ENCODE results near the gene DLGAP1. TPM values are rescaled to one million over a fixed set of nuclear protein-coding genes. Genes with fewer than 3 reads are reported as not detected.
"Not testable (repeated sequence)": the region's sequence is repeated elsewhere in the genome, so short reads cannot be mapped to it uniquely, and the experiment has no call there.

Gene DLGAP1
- total and polyA plus RNA-seq, 4 donors: 0.75 to 6.6 (median 3.6) TPM

DNA sequence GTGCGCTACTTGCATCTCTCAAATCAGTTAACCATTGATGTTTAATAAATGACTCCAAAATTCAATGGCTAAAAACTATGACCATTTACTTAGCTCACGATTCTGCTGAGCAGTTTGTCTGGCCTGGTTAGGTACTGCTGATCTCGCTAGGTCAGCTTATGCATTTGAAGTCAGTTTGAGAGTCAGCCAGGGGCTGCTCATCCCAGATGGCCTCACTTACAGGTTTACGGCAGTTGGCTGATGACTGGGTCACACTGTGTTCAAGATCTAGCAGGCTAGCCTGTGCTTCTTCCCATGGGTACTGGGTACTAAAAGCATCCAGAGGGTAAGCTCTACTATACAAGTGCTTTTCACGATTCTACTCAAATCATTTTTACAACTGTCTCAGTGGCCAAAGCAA, 122.1 kb downstream of the DLGAP1 start:
- H3K36me3 ChIP-seq (ENCODE audit: control insufficient read depth in 1 of 2, insufficient read depth in 2 of 2, low read length in 1 of 2): no peaks in the 10 kb centered on the region
- no peaks in the 10 kb centered on the region for H3K27me3 ChIP-seq (ENCODE audit: control insufficient read depth in 1 of 2, insufficient read depth in 2 of 2, low read length in 1 of 2)
- H3K9me3 ChIP-seq (ENCODE audit: control insufficient read depth, low read length): no peaks in the 10 kb centered on the region
- H3K4me1 ChIP-seq (ENCODE audit: control insufficient read depth in 1 of 2, insufficient read depth in 2 of 2, low read length in 2 of 2): no peaks in the 10 kb centered on the region
- intact Hi-C loops (cut with DNase I): no loop called here
- H3K27ac ChIP-seq (ENCODE audit: low read depth in 1 of 2, low read length in 2 of 2): no peak overlapping the region
- H3K4me3 ChIP-seq (ENCODE audit: low read length in 2 of 2): no peak overlapping the region
- DNase-seq (no peak), ATAC-seq (ENCODE audit: low FRiP score) (no peak)
- WGBS, 2 donors: 91 to 93% methylated on average over 5 of the region's 5 CpGs

DNA sequence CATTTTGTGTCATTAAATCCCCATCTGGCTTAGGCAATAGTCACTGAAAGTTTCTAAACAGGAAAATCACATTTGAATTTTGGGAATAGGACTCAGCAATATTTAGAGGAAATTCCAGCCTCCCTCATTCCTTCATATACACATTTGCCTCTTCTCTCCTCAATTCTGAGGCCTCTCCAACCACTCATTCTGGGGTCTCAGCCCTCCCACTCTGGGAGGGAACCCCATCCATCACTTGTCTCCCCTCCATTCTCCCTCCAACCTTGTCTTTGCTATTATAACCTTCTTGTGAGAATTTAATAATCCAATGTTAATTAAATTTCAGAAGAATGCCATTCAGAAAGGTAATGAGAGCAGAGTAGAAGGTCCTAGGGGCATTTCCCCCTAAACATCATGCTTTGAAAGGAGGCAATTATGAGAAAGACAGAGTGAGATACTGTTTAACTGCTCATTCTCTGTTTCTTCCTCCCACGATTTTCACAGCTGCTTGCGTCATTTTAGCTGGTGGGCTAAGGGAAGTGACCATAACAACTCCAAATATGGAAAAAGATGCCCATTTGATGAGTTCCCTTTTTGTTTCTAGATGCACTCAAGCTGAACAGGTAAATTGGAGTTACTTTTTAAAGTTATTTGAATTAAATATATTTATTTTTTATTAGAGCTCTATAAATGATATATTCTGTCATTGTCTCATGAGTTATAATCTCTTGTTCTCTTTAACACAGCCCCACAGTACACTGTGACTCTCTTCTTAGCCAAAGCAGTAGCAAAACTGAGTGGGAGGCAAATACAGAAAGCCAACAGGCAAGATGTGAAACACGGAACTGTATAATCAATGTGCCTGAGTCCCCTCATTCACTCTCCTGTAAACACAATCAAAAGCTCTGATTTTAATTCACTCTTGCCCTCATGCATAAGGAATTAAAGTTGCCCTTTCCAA, 135.1 kb downstream of the DLGAP1 start:
- no peak overlapping the region for H3K4me3 ChIP-seq (ENCODE audit: low read length in 2 of 2)
- 61 to 71% methylated on average over 3 of the region's 3 CpGs for WGBS, 2 donors
- intact Hi-C loops (cut with DNase I): no loop called here
- ATAC-seq (ENCODE audit: low FRiP score) (no peak), DNase-seq (no peak)
- no peak overlapping the region for H3K27ac ChIP-seq (ENCODE audit: low read depth in 1 of 2, low read length in 2 of 2)
- H3K4me1 ChIP-seq (ENCODE audit: control insufficient read depth in 1 of 2, insufficient read depth in 2 of 2, low read length in 2 of 2): no peaks in the 10 kb centered on the region
- H3K36me3 ChIP-seq (ENCODE audit: control insufficient read depth in 1 of 2, insufficient read depth in 2 of 2, low read length in 1 of 2): no peaks in the 10 kb centered on the region
- H3K27me3 ChIP-seq (ENCODE audit: control insufficient read depth in 1 of 2, insufficient read depth in 2 of 2, low read length in 1 of 2): no peaks in the 10 kb centered on the region
- no peaks in the 10 kb centered on the region for H3K9me3 ChIP-seq (ENCODE audit: control insufficient read depth, low read length)

DNA sequence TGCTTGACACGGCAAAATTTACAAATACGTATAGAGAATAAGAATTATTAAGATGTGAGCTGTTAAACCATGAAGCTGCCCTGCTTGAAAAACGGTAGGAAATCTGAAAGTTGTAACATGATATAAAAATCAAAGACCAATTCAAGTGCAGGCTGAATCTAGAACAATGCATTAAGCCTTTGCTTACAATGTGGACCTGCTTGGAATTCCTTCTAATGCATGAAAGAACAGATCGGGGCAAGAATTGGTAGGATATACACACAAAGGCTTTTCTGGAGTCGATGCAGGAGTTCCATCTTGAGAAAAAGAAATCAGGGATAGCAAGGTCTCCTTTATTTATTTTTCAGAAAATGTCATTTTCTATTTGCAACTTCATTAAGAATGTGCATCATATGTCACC, 136.8 kb downstream of the DLGAP1 start:
- intact Hi-C loops (cut with DNase I): no loop called here

DNA sequence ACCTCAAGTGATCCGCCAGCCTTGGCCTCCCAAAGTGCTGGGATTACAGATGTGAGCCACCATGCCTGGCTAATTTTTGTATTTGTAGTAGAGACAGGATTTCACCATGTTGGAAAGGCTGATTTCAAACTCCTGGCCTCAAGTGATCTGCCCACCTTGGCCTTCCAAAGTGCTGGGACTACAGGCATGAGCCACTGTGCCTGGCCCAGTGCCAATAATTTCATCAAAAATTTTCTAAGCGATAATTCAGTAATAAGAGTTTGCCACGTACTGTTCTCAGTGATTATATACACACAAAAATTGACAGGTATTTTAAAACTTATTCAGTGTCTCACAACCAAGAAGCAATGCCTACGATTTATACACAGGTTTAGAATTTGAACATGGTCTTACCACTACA, 143.2 kb downstream of the DLGAP1 start:
- not testable (repeated sequence) for H3K36me3 ChIP-seq (ENCODE audit: control insufficient read depth in 1 of 2, insufficient read depth in 2 of 2, low read length in 1 of 2); ATAC-seq (ENCODE audit: low FRiP score)
- 96 to 97% methylated on average over 4 of the region's 4 CpGs for WGBS, 2 donors

More for the DNA sequence above, 136.8 kb downstream of the DLGAP1 start:
- Histone ChIP-seq H3K4me1 (ENCODE audit: control insufficient read depth in 1 of 2, insufficient read depth in 2 of 2, low read length in 2 of 2) (no peaks in the 10 kb centered on the region), H3K9me3 (ENCODE audit: control insufficient read depth, low read length) (no peaks in the 10 kb centered on the region), H3K4me3 (ENCODE audit: low read length in 2 of 2) (no peak overlapping the region), H3K27me3 (ENCODE audit: control insufficient read depth in 1 of 2, insufficient read depth in 2 of 2, low read length in 1 of 2) (no peaks in the 10 kb centered on the region), H3K36me3 (ENCODE audit: control insufficient read depth in 1 of 2, insufficient read depth in 2 of 2, low read length in 1 of 2) (no peaks in the 10 kb centered on the region), H3K27ac (ENCODE audit: low read depth in 1 of 2, low read length in 2 of 2) (no peak overlapping the region)
- DNase-seq: no peak
- WGBS, 2 donors: 39 to 56% methylated on average over 5 of the region's 5 CpGs
- ATAC-seq (ENCODE audit: low FRiP score): no peak

DNA sequence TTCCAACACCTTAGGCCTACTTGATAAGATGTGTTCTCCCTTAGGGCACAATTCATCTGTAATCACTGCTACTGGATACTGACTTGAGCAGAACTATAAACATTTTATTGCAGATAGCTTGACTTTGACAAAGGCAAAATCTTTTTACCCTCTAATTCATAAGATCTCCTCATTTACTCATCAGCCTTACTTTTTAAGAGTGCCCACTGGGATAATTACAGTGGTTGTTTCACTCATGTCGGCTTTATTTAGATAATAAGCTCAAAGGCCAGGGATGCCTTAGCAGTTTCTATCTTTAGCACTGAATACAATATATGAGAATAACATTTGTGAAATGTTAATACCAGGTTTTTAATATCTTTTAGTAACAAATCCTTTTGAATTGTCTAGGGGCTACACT, 144.0 kb downstream of the DLGAP1 start:
- no peak for ATAC-seq (ENCODE audit: low FRiP score)
- DNase-seq: no peak
- no peaks in the 10 kb centered on the region for H3K36me3 ChIP-seq (ENCODE audit: control insufficient read depth in 1 of 2, insufficient read depth in 2 of 2, low read length in 1 of 2)
- H3K4me1 ChIP-seq (ENCODE audit: control insufficient read depth in 1 of 2, insufficient read depth in 2 of 2, low read length in 2 of 2): no peaks in the 10 kb centered on the region
- no peak overlapping the region for H3K4me3 ChIP-seq (ENCODE audit: low read length in 2 of 2)
- intact Hi-C loops (cut with DNase I): no loop called here
- H3K27me3 ChIP-seq (ENCODE audit: control insufficient read depth in 1 of 2, insufficient read depth in 2 of 2, low read length in 1 of 2): no peaks in the 10 kb centered on the region
- no peaks in the 10 kb centered on the region for H3K9me3 ChIP-seq (ENCODE audit: control insufficient read depth, low read length)
- 75 to 85% methylated on average over 1 of the region's 1 CpG for WGBS, 2 donors
- no peak overlapping the region for H3K27ac ChIP-seq (ENCODE audit: low read depth in 1 of 2, low read length in 2 of 2)

More for the DNA sequence above, 143.2 kb downstream of the DLGAP1 start:
- H3K27me3 ChIP-seq (ENCODE audit: control insufficient read depth in 1 of 2, insufficient read depth in 2 of 2, low read length in 1 of 2); H3K4me1 ChIP-seq (ENCODE audit: control insufficient read depth in 1 of 2, insufficient read depth in 2 of 2, low read length in 2 of 2); intact Hi-C loops (cut with DNase I); H3K9me3 ChIP-seq (ENCODE audit: control insufficient read depth, low read length); H3K4me3 ChIP-seq (ENCODE audit: low read length in 2 of 2); H3K27ac ChIP-seq (ENCODE audit: low read depth in 1 of 2, low read length in 2 of 2): not testable (repeated sequence)
- peak in 1 of 2 donors; percentile 30 for DNase-seq

DNA sequence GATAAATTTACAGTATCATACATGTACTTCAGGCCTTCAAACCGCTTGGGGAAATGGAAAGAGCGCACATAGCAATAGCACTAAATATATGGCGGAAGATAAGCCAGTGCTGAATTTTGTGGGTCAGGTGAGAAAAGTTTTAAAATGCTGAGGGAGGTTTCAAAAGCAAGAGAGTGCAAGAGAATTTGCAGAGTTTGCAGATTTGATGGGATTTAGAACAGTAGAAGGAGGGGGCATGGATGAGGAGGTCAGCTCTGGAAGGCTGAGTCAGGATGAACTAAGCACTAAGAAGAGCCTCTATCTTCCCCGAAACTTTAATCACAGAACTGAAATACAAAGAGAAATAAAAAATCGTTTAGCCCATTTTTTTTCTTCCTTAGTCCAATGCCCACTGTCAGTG, 145.9 kb downstream of the DLGAP1 start:
- no peaks in the 10 kb centered on the region for H3K9me3 ChIP-seq (ENCODE audit: control insufficient read depth, low read length)
- no peaks in the 10 kb centered on the region for H3K36me3 ChIP-seq (ENCODE audit: control insufficient read depth in 1 of 2, insufficient read depth in 2 of 2, low read length in 1 of 2)
- H3K4me1 ChIP-seq (ENCODE audit: control insufficient read depth in 1 of 2, insufficient read depth in 2 of 2, low read length in 2 of 2): no peaks in the 10 kb centered on the region
- DNase-seq (no peak), ATAC-seq (ENCODE audit: low FRiP score) (no peak)
- intact Hi-C loops (cut with DNase I): no loop called here
- no peaks in the 10 kb centered on the region for H3K27me3 ChIP-seq (ENCODE audit: control insufficient read depth in 1 of 2, insufficient read depth in 2 of 2, low read length in 1 of 2)
- H3K27ac ChIP-seq (ENCODE audit: low read depth in 1 of 2, low read length in 2 of 2): no peak overlapping the region
- no peak overlapping the region for H3K4me3 ChIP-seq (ENCODE audit: low read length in 2 of 2)
- 87% methylated on average over 5 of the region's 5 CpGs for WGBS, 2 donors

DNA sequence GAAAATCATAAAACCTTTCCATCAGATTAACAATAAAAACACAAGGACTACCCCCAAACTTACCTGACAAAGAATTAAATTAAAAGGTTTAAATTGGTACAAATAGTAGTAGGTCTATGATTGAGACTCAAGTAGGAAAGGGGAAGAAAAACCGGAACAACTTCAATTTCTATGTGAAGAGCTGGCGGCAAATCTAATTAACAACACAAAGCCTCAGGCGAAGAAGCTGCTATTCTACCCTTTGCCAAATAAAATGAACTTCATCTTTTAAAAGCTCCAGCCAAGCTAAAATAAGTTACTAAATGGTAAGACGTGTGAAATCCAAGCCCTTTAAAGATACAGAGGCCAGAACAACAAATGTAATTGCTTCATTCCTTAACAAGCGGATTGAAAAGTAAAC, 146.5 kb downstream of the DLGAP1 start:
- Histone ChIP-seq H3K27ac (ENCODE audit: low read depth in 1 of 2, low read length in 2 of 2) (no peak overlapping the region), H3K36me3 (ENCODE audit: control insufficient read depth in 1 of 2, insufficient read depth in 2 of 2, low read length in 1 of 2) (no peaks in the 10 kb centered on the region), H3K9me3 (ENCODE audit: control insufficient read depth, low read length) (no peaks in the 10 kb centered on the region), H3K4me1 (ENCODE audit: control insufficient read depth in 1 of 2, insufficient read depth in 2 of 2, low read length in 2 of 2) (no peaks in the 10 kb centered on the region), H3K4me3 (ENCODE audit: low read length in 2 of 2) (no peak overlapping the region), H3K27me3 (ENCODE audit: control insufficient read depth in 1 of 2, insufficient read depth in 2 of 2, low read length in 1 of 2) (no peaks in the 10 kb centered on the region)
- ATAC-seq (ENCODE audit: low FRiP score) (no peak), DNase-seq (no peak)
- intact Hi-C loops (cut with DNase I): no loop called here
- WGBS, 2 donors: 70 to 78% methylated on average over 5 of the region's 5 CpGs

DNA sequence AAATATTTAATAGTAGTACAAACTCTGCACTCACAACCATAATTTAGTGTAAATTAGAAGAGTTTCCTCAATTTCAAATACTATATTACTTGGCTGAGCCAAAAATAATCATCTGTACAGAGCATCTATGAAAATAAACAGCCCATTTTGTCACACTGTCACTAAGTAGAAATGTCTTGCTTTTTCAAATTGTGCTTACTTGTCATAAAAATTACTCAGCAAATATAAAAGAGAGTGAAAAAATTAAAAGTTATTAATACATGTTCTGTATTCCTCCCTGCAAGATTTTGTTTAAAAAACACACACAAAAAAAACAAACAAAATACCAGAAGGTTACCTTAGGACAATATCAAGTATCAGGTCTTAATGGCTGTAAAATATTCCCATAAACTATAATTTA, 155.7 kb downstream of the DLGAP1 start:
- DNase-seq (no peak), ATAC-seq (ENCODE audit: low FRiP score) (no peak)
- no peaks in the 10 kb centered on the region for H3K36me3 ChIP-seq (ENCODE audit: control insufficient read depth in 1 of 2, insufficient read depth in 2 of 2, low read length in 1 of 2)
- no peak overlapping the region for H3K27ac ChIP-seq (ENCODE audit: low read depth in 1 of 2, low read length in 2 of 2)
- no peaks in the 10 kb centered on the region for H3K4me1 ChIP-seq (ENCODE audit: control insufficient read depth in 1 of 2, insufficient read depth in 2 of 2, low read length in 2 of 2)
- no peak overlapping the region for H3K4me3 ChIP-seq (ENCODE audit: low read length in 2 of 2)
- intact Hi-C loops (cut with DNase I): no loop called here
- peaks cover 0 to 1% of the 10 kb centered on the region in 2 donors for H3K27me3 ChIP-seq (ENCODE audit: control insufficient read depth in 1 of 2, insufficient read depth in 2 of 2, low read length in 1 of 2)
- no peaks in the 10 kb centered on the region for H3K9me3 ChIP-seq (ENCODE audit: control insufficient read depth, low read length)

DNA sequence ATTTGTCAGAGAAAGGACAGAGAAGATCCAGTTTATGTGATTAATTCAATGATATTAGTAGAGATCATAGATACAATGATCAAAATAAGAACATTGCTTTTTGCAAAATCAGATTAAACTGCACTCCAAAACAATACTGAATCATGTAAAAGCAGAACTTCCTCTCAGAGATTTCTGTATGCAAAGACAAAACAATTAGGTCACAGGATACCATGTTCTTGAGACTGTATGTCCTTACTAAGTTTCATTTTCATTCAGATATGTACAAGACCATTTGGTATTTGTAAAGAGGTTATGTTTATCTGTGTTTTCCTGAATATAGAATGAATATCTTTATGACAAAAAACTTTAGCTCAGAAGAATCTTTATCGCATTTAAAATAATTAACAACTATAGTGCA, 161.8 kb downstream of the DLGAP1 start:
- ATAC-seq (ENCODE audit: low FRiP score) (no peak), DNase-seq (no peak)
- Histone ChIP-seq H3K9me3 (ENCODE audit: control insufficient read depth, low read length) (no peaks in the 10 kb centered on the region), H3K27me3 (ENCODE audit: control insufficient read depth in 1 of 2, insufficient read depth in 2 of 2, low read length in 1 of 2) (peaks cover 0 to 1% of the 10 kb centered on the region in 2 donors), H3K4me1 (ENCODE audit: control insufficient read depth in 1 of 2, insufficient read depth in 2 of 2, low read length in 2 of 2) (no peaks in the 10 kb centered on the region), H3K4me3 (ENCODE audit: low read length in 2 of 2) (no peak overlapping the region), H3K36me3 (ENCODE audit: control insufficient read depth in 1 of 2, insufficient read depth in 2 of 2, low read length in 1 of 2) (no peaks in the 10 kb centered on the region), H3K27ac (ENCODE audit: low read depth in 1 of 2, low read length in 2 of 2) (no peak overlapping the region)
- intact Hi-C loops (cut with DNase I): no loop called here
- 96 to 98% methylated on average over 1 of the region's 1 CpG for whole genome bisulfite sequencing, 2 donors

Measured in aorta (tissue), 5 donors.